ENCODE measurements around the gene CBLB.

Gene CBLB

GRCh38 chr3:105622169-105622568 lies 246.6 kb downstream of the CBLB start:
- Histone ChIP-seq H3K36me3 (no peaks in the 10 kb centered on the region), H3K4me1 (no peaks in the 10 kb centered on the region)

GRCh38 chr3:105620236-105620635 lies 248.6 kb downstream of the CBLB start:
- TF ChIP-seq CTCF (IDR thresholded peaks at IDR 0.05): no peak
- intact Hi-C loops (cut with DNase I; ENCODE audit: low total_unique reads): no loop called here

More at GRCh38 chr3:105622169-105622568, 246.6 kb downstream of the CBLB start:
- no peak overlapping the region for H3K4me3 ChIP-seq
- no peak for DNase-seq
- intact Hi-C loops (cut with DNase I; ENCODE audit: low total_unique reads): no loop called here
- no peak overlapping the region for H3K27ac ChIP-seq
- H3K27me3 ChIP-seq: no peaks in the 10 kb centered on the region
- no peaks in the 10 kb centered on the region for H3K9me3 ChIP-seq
- TF ChIP-seq CTCF (IDR thresholded peaks at IDR 0.05): no peak

GRCh38 chr3:105619651-105620050 lies 249.2 kb downstream of the CBLB start:
- H3K36me3 ChIP-seq: no peaks in the 10 kb centered on the region
- intact Hi-C loops (cut with DNase I; ENCODE audit: low total_unique reads): no loop called here
- H3K9me3 ChIP-seq: no peaks in the 10 kb centered on the region
- H3K4me1 ChIP-seq: no peaks in the 10 kb centered on the region
- no peak for DNase-seq
- no peak overlapping the region for H3K27ac ChIP-seq
- no peak overlapping the region for H3K4me3 ChIP-seq
- no peaks in the 10 kb centered on the region for H3K27me3 ChIP-seq
- no peak for TF ChIP-seq CTCF (IDR thresholded peaks at IDR 0.05)

More at GRCh38 chr3:105620236-105620635, 248.6 kb downstream of the CBLB start:
- no peak for DNase-seq
- no peaks in the 10 kb centered on the region for H3K4me1 ChIP-seq
- H3K36me3 ChIP-seq: no peaks in the 10 kb centered on the region
- no peaks in the 10 kb centered on the region for H3K9me3 ChIP-seq
- no peaks in the 10 kb centered on the region for H3K27me3 ChIP-seq
- H3K27ac ChIP-seq: no peak overlapping the region
- H3K4me3 ChIP-seq: no peak overlapping the region

DNA sequence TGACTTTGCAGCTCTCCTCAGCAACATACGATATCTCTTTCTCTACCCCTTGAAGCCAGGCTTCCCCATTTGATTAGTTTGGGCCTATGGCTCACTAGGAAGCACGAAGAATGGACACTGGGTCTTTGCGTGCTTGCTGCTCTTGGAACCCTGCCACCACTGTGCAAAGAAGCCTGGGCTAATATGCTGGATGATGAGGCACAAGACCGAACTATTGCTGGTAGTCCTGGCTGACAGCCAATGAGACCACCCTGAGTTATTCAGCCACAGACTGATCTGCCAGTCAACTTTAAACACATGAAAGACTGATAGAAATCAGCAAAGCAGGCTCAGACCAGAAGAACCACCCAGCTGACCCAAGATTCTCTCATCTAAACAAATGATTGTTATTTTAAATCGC lies 250.3 kb downstream of the CBLB start:
- Histone ChIP-seq H3K9me3 (no peaks in the 10 kb centered on the region), H3K4me1 (no peaks in the 10 kb centered on the region), H3K27me3 (no peaks in the 10 kb centered on the region), H3K36me3 (no peaks in the 10 kb centered on the region), H3K4me3 (no peak overlapping the region), H3K27ac (no peak overlapping the region)
- no peak for TF ChIP-seq CTCF (IDR thresholded peaks at IDR 0.05)
- intact Hi-C loops (cut with DNase I; ENCODE audit: low total_unique reads): no loop called here
- DNase-seq: no peak

- intact Hi-C loops (cut with DNase I; ENCODE audit: low total_unique reads): no loop called here
- no peak for DNase-seq
- Histone ChIP-seq H3K4me1 (no peaks in the 10 kb centered on the region), H3K9me3 (no peaks in the 10 kb centered on the region), H3K27ac (no peak overlapping the region), H3K36me3 (no peaks in the 10 kb centered on the region), H3K27me3 (no peaks in the 10 kb centered on the region), H3K4me3 (no peak overlapping the region)
- TF ChIP-seq CTCF (IDR thresholded peaks at IDR 0.05): no peak
These were observed 252.3 kb downstream of the CBLB start for GRCh38 chr3:105616374-105617121.

All from tibial artery (tissue), 4 donors.